GM19193 (cell line): Measurements from ENCODE around the gene LSM4.

Experiments used
- POLR2A ChIP-seq: IDR thresholded peaks from 4 replicates; pipeline ENCODE4 v1.6.1; 2011; ENCODE audit not compliant: insufficient read depth, insufficient read length; ENCODE audit errors: extremely low read depth

LSM4 gene

GRCh38 chr19:18342090-18342632 lies 19.3 kb upstream of the LSM4 start:
- no peak for TF ChIP-seq POLR2A

GRCh38 chr19:18340990-18341868 lies 18.4 kb upstream of the LSM4 start:
- TF ChIP-seq POLR2A, result no peak

GRCh38 chr19:18340190-18340989 lies 17.5 kb upstream of the LSM4 start, which contains the start of gene PGPEP1:
Gene PGPEP1, plus strand, starts transcription at chr19:18340598. Its CDS starts 84 bp downstream, at chr19:18340682.
- peak; percentile 57 for TF ChIP-seq POLR2A

DNA sequence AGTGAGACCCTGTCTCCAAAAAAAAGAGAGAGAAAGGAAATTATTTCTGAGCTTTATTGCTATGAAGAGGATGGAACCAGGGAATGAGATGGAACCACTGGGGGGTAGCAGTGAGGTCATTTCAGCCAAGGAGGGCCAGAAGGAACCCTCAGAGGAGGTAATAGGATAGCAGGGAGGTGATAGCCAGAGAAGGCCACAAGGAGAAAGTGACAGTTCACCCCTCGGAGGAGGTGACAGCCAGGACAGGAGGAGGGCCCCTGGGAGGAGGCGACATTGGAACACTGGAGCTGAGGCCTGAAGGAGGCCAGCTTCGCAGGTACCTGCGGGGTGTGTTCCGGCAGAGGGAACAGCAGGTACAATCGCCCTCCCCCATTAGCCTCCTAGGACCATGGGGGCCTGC lies 16.8 kb upstream of the LSM4 start:
- no peak for TF ChIP-seq POLR2A

DNA sequence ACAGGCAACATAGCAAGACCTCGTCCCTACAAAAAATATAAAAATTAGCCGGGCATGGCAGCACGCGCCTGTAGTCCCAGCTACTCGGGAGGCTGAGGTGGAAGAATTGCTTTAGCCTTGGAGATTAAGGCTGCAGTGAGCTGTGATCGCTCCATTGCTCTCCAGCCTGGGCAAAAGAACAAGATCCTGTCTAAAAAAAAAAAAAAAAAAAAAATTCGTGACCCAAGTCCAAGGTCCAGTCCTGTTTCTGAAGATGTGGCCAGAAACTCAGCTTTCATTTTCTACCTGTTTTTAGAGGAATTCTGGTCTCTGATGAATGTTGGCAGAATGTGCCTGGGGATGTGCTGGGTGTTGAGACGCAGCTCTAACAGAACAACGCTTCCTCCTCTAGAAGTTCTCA lies 15.7 kb upstream of the LSM4 start:
- no peak for TF ChIP-seq POLR2A

- no peak for TF ChIP-seq POLR2A
Measured at GRCh38 chr19:18336121-18336520, 13.2 kb upstream of the LSM4 start.

- TF ChIP-seq POLR2A, result no peak
Measured at GRCh38 chr19:18333680-18334079, 10.8 kb upstream of the LSM4 start.

DNA sequence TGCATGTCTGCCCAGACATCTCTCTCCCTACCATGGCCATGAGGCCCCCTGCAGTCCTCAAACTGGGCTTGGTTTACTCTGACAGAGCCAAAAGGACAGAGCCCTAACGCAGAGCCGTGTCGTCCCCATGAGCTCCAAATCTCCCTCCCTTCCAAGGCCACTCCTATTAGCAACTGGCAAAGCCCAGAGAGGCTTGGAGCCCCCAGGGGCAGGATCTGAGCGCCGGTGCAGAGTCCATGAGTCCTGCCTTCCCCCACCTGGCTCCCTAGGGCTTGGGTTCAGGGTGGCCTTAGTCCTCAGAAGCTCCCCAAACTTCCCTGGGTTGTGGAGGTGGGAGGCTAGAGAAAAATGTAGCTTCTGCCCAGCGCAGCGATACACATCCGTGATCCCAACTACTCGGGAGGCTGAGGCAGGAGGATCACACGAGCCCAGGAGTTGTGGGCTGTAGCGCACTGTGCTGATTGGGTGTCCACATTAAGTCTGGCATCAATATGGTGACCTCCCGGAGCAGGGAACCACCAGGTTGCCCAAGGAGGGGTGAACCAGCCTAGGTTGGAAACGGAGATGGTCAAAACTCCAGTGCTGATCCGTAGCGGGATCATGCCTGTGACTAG lies 10.1 kb upstream of the LSM4 start:
- TF ChIP-seq POLR2A, result no peak

DNA sequence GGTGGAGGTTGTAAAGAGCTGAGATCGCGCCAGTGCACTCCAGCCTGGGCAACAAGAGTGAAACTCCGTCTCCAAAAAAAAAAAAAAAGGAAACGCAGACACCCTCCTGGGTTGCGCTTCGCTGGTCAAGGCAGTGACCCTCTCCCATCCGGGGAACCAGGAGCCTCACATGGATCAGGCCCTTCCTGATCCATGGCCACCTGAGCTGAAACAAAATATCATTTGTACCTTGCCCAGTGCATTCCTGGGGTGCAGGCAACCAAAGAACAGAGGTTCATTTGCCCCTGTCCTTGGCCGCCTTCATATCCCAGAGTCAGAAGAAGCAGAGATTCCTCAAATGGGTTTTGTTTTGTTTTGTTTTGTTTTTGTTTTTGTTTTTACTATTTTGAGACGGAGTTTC lies 8.0 kb upstream of the LSM4 start:
- no peak for TF ChIP-seq POLR2A

GRCh38 chr19:18329035-18329376 lies 6.1 kb upstream of the LSM4 start:
- TF ChIP-seq POLR2A, result no peak

GRCh38 chr19:18328340-18329034 lies 5.6 kb upstream of the LSM4 start:
- no peak for TF ChIP-seq POLR2A

GRCh38 chr19:18326772-18327171 lies 3.9 kb upstream of the LSM4 start:
- no peak for TF ChIP-seq POLR2A

DNA sequence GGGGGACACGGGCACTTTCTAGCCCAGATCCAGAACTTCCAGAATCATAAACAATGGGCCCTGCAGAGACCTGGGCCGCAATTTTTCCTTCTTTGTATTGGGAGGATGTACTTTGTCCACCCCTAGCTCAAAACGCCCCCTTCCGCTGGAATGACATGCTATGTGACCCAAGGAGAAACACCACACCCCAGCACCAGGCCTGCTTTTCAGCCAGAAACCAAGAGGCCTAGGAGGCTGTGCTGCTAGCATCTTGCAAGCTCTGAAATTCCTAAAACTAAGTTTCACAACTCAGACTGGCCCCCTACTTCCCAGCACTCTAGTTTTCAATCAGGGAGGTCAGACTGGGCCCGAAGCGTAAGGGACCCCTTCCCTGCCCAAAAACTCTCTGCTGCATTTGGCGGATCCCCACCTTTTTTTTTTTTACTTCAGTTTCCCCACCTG lies 538 bp downstream of the LSM4 start:
- TF ChIP-seq POLR2A, result no peak

GRCh38 chr19:18321734-18322102 lies 1.2 kb downstream of the LSM4 start:
- TF ChIP-seq POLR2A, result no peak
